GM21447 (cell line): Measurements from ENCODE around the gene KIR2DL3.
"Not testable (repeated sequence)": the region's sequence is repeated elsewhere in the genome, so short reads cannot be mapped to it uniquely, and the experiment has no call there.

Experiments
- ATAC-seq: cut with Tn5 transposase; IDR thresholded peaks from one replicate; pipeline ENCODE4 v1.9.1; 2021; ENCODE audit not compliant: unreplicated experiment

The KIR2DL3 gene

DNA sequence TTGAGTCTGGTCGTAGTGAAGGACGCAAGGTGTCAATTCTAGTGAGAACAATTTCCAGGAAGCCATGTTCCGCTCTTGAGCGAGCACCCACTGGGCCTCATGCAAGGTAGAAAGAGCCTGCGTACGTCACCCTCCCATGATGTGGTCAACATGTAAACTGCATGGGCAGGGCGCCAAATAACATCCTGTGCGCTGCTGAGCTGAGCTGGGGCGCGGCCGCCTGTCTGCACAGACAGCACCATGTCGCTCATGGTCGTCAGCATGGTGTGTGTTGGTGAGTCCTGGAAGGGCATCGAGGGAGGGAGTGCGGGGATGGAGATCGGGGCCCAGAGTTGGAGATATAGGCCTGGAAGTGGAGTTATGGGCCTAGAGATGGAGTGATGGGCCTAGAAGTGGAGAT is at the start of gene KIR2DL3:
TSS of gene KIR2DL3 (plus strand) at position 208 of the 400 bp plus-strand sequence. CDS start at position 241, 33 bp downstream.
- ATAC-seq = not testable (repeated sequence)

DNA sequence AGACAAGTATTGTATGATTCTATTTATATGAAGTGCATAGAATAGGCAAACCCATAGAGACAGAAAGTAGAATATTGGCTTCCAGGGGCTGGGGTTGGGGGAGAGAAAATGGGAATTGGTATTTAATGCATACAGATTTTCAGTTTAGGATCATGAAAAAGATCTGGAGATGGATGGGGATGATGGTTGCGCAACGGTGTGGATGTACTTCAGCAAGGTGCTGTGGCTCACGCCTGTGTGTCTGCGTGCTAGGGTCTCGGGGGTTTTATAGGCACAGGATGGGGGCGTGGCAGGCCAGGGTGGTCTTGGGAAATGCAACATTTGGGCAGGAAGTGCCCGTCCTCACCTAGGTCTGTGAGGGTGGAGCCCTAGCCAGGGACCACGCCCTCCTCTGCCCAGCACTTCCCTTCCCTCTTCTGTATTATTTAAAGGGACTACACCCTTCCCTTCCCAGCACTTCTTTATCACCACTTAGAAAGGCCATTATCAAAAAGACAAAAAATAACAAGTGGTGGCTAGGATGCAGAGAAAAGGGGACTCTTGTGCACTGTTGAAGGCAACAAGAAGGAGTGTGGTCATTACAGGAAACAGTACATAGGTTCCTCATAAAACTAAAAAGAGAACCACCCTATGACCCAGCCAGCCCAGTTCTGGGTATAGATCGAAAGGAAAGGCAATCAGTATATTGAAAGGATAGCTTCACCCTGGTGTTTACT is 46.6 kb upstream of the KIR2DL3 start:
- ATAC-seq = no peak

DNA sequence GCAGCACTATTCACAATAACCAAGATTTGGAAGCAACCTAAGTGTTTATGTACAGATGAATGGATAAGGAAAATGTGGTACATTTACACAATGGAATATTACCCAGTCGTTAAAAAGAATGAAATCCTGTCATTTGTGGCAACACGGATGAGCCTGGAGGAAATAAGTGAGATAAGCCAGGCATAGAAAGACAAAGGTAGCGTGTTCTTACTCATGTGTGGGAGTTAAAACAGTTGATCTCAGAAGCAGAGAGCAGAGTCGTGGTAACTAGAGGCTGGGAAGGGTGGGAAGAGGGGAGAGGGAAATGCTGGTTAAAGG is 46.1 kb upstream of the KIR2DL3 start:
- ATAC-seq = no peak

DNA sequence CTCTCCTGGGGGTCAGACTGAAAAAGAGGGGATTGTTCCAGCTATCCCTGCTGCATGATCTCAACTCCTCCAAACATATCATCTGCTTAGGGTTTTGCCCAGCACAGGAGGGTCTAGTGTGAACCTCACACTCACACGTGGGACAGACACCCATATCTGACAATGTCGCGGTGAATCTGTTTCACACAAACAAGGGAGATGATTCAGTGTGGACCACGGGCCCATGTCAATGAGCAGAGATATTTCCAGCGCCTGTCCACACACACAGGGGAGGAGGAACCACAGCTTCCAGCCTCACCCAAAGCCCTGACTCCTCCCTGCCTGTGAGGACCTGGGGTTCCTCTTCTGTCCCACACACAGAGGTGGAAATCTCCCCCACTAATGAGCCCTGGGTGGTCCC is 43.7 kb upstream of the KIR2DL3 start:
- no peak for ATAC-seq

DNA sequence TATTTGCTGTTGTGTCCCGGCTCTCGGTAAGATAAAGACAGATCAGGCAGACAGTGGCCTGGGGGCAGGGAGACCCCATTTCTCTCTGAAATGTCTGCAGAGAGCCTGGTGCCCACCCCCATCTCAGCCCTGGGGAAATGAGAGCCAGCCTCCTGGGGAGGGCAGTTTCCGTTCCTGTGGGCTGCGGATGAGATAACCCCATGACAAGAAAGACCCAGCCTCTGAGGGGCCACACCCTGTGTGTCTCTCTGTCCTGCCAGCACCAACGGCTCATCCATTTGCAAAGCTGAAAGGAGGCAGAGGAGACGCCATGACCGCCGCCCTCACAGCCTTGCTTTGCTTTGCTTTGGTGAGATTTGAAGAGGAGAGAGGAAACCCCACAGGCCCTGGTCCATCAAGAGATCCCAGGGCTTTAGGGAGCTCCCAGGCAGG is 42.2 kb upstream of the KIR2DL3 start:
- ATAC-seq = no peak

DNA sequence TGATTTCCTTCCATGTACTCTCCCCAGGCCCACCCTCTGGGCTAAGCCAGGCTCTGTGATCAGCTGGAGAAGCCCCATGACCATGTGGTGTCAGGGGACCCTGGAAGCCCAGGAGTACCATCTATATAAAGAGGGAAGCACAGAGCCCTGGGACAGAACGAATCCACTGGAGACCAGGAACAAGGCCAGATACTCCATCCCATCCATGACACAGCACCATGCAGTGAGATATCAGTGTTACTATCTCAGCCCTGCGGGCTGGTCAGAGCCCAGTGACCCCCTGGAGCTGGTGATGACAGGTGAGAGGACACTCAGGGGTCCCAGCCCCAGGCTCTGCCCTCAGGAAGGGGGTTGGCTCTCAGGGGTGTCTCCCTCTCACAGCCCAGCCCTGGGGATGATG is 41.5 kb upstream of the KIR2DL3 start:
- no peak for ATAC-seq

DNA sequence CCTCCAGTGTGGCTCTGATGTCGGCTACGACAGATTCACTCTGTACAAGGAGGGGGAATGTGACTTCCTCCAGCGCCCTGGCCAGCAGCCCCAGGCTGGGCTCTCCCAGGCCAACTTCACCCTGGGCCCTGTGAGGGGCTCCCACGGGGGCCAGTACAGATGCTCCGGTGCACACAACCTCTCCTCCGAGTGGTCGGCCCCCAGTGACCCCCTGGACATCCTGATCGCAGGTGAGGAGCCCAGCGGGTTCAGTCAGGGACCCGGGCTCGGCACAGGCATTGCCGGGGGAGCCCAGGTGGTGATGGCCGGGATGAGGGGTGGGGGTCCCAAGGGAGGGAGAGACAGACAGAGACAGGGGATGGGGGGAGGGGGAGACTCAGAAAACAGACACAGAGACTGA is 40.6 kb upstream of the KIR2DL3 start:
- ATAC-seq = not testable (repeated sequence)

DNA sequence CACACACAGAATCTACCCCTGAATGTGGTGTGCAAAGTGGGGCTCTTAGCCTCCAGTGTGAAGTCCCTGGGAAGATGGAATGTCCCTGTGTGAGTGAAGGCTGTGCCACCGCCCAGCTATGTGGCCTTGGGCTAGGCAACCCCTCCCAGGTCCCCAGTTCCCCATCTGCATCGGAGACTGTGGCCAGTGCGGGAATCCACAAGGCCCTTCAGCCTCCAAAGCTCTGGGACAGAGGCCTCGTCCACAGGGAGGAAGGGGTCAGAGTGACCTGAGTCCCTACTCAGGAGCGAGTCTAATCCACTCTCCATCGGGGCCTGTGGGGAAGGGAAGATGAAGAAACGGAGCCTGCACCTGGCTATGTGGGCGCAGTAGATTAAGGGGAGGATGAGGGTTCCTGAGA is 33.4 kb upstream of the KIR2DL3 start:
- ATAC-seq = no peak

DNA sequence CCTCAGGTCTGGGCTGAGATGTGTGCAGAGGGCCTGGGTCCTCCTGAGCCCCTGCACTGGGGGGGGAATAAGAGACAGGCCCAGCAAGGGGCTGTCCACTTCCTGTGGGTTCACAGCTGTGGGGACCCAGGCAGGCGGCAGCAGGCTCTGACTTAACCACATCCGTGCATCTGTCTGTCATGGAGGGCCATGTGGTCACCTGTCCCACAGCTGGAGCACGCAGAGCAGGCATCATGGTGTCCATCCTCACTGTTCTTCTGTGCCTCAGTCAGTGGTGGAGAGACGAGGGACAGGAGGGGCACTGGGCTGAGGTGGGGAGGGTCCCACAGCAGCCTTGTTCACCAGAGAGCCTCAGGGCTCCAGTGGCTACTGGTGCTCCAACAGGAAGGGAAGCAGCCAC is 30.4 kb upstream of the KIR2DL3 start:
- ATAC-seq = no peak

GRCh38 chr19:54708781-54709180 is 29.5 kb upstream of the KIR2DL3 start:
- ATAC-seq = no peak

DNA sequence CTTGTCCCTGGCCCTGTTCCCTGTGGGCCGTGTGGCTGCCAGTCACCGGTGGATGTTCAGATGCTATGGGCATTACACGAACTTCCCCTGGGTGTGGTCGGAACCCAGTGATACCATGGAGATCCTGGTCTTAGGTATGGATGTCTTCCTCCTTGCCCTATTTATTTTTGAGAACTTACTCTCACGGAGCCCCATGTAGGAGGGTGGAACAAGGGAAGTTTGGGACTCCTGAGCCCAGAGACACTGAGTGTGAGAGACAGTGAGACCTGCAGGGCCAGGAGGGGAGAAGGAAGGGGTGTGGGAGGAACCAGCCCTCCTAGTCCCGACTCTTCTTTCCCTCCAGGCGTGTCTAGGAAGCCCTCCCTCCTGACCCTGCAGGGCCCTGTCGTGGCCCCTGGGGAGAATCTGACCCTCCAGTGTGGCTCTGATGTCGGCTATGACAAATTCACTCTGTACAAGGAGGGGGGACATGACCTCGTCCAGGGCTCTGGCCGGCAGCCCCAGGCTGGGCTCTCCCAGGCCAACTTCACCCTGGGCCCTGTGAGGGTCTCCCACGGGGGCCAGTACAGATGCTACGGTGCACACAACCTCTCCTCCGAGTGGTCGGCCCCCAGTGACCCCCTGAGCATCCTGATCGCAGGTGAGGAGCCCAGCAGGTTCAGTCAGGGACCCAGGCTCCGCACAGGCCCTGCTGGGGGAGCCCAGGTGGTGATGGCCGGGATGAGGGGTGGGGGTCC is 28.9 kb upstream of the KIR2DL3 start:
- ATAC-seq = no peak

- not testable (repeated sequence) for ATAC-seq
Observed at GRCh38 chr19:54709956-54710355, 28.4 kb upstream of the KIR2DL3 start.

DNA sequence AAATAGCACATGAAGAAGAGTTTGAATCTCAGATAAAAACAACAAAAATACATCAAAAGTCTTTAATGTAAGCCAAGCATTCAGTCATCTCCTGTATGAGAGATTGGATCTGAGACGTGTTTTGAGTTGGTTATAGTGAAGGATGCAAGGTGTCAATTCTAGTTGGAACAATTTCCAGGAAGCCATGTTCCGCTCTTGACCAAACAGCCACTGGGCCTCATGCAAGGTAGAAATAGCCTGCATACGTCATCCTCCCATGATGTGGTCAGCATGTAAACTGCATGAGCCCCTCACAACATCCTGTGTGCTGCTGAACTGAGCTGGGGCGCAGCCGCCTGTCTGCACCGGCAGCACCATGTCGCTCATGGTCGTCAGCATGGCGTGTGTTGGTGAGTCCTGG is 14.2 kb upstream of the KIR2DL3 start, which contains the start of gene KIR3DL3:
TSS of gene KIR3DL3 (plus strand) at position 301 of the 400 bp plus-strand sequence. CDS start at position 356, 55 bp downstream.
- no peak for ATAC-seq

DNA sequence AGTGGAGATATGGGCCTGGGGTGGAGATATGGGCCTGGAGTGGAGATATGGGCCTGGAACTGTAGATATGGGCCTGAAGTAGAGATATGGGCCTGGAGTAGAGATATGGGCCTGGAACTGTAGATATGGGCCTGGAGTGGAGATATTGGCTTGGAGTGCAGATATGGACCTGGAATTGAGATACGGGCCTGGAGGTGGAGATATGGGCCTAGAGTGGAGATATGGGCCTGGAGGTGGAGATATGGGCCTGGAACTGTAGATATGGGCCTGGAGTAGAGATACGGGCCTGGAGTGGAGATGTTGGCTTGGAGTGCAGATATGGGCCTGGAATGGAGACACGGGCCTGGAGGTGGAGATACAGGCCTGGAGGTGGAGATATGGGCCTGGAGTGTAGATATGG is 13.7 kb upstream of the KIR2DL3 start:
- no peak for ATAC-seq

DNA sequence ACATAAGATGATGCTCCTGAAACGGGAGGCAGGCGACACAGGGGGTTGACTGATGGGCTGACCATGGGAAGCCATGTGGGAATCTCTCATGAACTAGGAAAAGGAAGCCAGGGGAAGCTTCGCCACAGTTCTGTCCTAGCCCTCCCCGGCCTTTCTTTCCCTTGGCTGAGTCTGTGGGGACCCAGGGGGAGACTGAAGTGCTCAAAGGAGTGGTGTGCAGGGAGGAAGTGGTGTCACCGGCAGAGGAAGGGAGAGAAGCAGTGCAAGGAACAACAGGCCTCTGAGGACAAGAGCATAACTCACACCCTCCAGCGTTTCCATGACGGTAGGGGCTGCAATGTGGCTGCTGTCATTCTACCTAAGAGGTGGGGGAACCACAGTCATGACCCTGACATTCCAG is 13.0 kb upstream of the KIR2DL3 start:
- ATAC-seq = no peak

DNA sequence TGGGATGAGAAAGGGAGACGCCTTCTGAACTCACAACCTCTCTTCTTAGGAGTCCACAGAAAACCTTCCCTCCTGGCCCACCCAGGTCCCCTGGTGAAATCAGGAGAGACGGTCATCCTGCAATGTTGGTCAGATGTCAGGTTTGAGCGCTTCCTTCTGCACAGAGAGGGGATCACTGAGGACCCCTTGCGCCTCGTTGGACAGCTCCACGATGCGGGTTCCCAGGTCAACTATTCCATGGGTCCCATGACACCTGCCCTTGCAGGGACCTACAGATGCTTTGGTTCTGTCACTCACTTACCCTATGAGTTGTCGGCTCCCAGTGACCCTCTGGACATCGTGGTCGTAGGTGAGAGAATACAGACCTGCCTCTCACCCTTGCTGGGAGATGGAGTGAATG is 10.8 kb upstream of the KIR2DL3 start:
- ATAC-seq = no peak

DNA sequence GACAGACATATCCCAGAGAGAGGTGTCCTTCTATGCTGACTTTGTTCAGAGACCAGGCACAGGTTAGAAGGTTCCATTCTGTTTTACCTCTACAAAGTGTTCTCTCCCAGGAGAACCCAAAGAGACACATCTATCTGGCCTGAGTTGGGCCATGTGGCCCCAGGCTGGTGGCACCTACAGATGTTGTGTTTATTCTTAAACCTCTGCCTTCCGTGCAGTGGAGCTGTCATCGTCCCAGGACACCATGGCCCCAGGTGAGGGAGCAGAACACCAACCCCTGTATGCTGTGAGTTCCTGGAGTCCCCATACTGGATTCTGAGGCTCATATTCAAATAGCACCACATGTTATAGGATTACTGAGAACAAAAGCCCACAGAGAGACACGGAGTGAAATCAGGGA is 10.1 kb upstream of the KIR2DL3 start:
- no peak for ATAC-seq

GRCh38 chr19:54729416-54730188 is 8.7 kb upstream of the KIR2DL3 start:
- ATAC-seq = no peak

DNA sequence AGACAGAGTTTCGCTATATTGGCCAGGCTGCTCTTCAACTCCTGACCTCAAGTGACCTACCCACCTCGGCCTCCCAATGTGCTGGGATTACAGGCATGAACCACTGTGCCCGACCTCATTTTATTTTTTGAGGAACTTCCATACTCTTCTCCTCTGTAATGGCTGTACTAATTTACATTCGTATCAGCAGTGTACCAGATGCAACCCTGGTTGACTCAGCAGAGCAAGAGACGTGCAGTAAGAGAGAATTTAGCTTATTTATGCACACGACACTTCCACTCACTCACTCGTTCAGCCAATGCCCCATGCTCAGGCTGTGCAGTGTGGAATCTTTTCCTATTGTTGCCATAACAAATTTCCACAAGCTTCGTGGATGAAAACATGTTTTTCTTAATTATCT is 7.1 kb upstream of the KIR2DL3 start:
- no peak for ATAC-seq

- ATAC-seq = no peak
Observed at GRCh38 chr19:54738715-54739114, 402 bp downstream of the KIR2DL3 start.

- ATAC-seq = no peak
Observed at GRCh38 chr19:54739587-54740497, 1.5 kb downstream of the KIR2DL3 start.
